NOMO-1 (cell line): ENCODE measurements around the gene C14orf180.

Experiments
- DNase-seq, 2 experiments: peaks; one replicate each; lab custom pipeline; 2025; ENCODE audit not compliant: unreplicated experiment in 2 of 2; lab: John Stamatoyannopoulos, UW

The C14orf180 gene

GRCh38 chr14:104591031-104591430 lies 11.5 kb downstream of the C14orf180 start:
- no peak for DNase-seq

- DNase-seq: no peak
These were observed 12.1 kb downstream of the C14orf180 start for GRCh38 chr14:104591506-104592291.

GRCh38 chr14:104592292-104592672 lies 12.7 kb downstream of the C14orf180 start:
- no peak for DNase-seq

DNA sequence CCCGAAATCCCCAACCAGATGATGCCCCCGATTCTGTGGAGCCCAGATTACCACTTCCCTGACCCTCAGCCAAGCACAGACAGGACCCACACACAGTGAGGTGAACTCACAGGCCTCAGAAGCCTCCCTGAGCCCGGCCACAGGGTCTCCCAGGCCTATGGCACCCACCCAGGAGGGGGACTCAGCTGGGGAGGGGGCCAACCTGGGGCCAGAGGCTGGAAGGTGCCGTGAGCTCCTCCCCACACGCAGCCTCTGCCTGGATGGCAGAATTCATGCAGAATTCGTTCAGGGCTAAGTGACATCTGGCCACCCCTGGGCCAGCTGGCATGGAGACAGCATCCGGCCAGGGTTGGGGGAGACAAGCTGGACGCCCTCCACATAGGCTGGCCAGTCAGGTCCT lies 13.2 kb downstream of the C14orf180 start:
- no peak for DNase-seq

DNA sequence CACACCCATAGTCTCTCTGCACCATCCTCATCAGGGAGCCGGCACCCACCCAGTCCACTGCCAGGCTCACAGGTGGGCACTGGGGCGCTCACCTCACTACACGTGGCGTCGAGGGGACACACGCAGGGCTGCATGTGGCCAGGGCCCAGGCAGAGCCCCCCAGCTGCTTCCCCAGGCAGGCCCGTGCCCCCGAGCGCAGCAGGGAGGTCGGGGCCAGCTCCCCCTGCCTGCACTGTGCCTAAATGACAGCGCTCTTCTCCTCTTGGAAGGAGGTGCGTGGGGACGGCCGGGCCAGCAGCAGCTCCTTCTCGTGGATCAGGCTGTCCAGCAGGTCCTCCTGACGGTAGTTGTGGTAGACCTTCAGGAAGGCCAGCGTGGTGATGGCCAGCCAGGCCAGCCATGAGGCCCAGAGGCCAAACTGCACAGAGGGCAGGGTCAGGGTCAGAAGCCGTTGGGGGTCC lies 13.7 kb downstream of the C14orf180 start:
- no peak for DNase-seq

- DNase-seq: no peak
These were observed 14.2 kb downstream of the C14orf180 start for GRCh38 chr14:104593710-104594136.

- DNase-seq: no peak
These were observed 14.9 kb downstream of the C14orf180 start for GRCh38 chr14:104594310-104595046.

DNA sequence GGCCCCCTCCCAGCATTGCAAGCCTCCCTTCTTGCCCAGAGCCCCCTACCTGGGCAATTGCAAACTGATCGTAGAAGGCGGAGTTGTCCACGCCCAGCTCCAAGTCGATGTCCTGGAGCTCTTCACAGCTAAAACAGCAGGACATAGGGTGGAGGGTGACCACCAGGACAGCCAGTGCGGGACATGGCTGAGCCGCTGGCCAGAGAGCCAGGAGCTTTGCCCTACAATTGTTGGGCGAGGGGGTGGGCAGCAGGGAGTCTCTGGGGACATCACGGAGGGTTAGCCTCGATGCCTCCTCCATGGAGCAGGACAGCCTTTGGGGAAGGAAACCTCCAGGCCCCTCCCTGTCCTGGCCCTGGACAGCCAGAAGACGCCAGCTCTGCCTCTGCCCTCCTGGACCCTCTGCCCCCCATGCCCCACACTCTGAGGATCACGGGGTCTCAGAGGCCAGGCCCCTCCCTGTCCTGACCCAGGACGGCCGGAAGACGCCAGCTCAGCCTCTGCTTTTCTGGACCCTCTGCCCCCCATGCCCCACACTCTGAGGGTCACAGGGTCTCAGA lies 15.6 kb downstream of the C14orf180 start:
- no peak for DNase-seq

DNA sequence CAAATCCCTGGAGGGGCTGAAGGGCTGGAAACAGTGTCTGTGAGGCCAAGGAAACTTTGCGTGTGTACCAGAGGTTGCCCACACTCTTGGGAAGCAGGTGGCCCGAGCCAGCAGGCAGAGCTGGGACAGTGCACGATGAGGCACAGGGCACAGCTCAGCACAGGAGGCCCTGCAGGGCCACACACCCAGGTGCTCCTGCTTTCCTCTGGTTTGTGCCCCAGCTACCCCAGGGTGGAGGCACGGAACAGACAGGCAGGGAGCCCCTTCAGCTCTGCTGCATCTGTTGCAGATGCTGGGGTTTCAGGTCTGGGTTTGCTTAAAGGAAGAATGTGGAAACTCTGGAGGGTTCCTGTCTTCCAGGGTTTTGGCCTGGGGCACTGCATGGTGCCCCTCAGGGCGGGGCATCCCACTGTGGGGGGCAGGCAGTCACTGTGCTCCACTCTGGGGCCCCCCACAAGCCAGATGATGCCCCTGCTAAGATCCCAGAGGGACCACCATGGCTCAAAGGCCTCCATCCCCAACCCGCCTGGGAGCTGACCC lies 16.4 kb downstream of the C14orf180 start:
- DNase-seq: no peak

DNA sequence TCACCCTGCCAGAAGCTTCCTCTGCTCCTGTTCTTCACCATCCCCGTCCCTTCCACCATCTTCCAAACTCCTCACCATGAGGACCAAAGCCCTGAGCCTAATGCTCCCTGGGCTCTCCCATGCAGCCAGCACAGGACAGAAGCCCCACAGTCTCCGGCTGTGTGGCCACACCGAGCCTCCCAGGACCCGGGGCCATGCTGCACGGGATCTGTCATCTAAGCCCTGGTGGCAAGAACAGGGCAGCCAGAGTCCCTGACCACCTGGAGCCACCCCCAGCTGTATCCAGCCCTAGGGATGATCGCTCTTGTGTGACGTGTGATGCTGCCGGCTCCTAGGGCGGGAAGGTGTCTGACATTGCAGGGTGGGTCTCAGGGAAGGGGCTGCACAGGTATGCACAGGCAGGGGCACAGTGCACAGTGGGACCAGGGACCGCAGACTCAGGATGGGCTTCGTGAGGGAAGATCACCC lies 16.9 kb downstream of the C14orf180 start:
- no peak for DNase-seq

- no peak for DNase-seq
These were observed 17.4 kb downstream of the C14orf180 start for GRCh38 chr14:104596927-104597351.

DNA sequence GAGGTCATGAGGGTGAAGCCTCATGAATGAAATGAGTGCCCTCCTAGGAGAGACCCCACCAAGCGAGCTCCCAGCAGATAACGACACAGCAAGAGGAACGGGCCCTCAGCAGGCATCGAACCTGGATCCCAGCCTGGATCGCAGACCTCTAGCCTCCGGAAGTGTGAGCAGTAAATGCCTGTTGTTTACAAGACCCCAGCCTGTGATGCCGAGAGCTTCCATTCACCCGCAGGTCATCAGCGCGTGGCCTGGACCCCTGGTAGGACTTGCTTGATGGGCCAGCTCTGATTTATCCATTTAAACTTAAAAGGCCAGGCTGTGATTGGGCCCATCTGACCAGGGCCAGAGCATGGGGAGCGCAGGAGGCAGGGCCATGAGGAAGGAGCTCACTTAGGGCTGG lies 18.0 kb downstream of the C14orf180 start:
- no peak for DNase-seq

GRCh38 chr14:104598039-104598909 lies 18.7 kb downstream of the C14orf180 start:
- DNase-seq: no peak

DNA sequence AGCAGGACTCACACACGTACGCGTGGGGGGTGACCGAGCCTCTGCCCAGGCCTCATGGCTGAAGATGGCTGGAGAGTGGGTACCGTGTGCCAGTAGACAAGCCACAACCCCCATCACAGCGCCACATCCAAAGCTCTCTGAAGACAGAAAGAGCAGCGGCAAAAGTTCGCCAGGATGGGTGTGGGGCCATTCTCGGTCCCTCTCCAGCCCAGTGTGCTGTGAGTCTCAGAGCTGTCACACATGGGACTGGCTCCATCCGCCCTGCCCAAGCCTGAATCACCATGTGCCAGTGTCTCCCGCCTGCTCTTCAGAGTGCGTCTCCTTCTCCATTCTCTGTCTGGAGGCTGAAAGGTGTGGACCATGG lies 19.3 kb downstream of the C14orf180 start:
- DNase-seq: no peak

- no peak for DNase-seq
These were observed 19.9 kb downstream of the C14orf180 start for GRCh38 chr14:104599446-104599845.

GRCh38 chr14:104600141-104600643 lies 20.6 kb downstream of the C14orf180 start:
- no peak for DNase-seq

- no peak for DNase-seq
These were observed 21.2 kb downstream of the C14orf180 start for GRCh38 chr14:104600805-104601204.

GRCh38 chr14:104601786-104602185 lies 22.2 kb downstream of the C14orf180 start:
- DNase-seq: no peak

DNA sequence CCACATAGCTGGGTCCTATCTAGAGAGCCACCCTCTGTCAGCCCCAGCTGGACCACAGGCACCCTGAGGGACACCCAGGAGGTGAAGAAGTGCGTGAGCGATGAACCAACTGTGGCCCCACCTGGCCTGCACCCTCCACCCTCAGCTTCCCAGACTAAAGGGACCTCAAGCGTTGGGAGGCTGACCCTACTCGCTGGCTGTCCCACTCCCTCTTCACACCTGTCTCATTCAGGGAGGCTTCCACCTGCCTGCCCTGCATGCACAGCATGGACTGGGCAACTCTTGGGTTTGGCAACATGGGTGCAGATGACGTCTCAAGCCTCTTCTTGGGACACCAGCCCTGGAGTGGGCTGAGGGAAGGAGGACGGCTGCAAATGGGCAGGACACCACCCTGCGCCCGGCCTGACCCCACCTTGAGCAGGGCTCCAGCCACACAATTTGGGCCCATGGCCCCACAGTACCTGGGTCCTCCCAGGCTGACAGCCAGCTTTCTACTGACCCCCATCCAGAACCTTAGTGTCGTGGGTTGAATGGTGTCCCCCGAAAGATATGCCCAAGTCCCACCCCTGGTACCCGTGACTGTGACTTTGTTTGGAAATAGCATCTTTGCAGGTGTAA lies 22.9 kb downstream of the C14orf180 start:
- no peak for DNase-seq

DNA sequence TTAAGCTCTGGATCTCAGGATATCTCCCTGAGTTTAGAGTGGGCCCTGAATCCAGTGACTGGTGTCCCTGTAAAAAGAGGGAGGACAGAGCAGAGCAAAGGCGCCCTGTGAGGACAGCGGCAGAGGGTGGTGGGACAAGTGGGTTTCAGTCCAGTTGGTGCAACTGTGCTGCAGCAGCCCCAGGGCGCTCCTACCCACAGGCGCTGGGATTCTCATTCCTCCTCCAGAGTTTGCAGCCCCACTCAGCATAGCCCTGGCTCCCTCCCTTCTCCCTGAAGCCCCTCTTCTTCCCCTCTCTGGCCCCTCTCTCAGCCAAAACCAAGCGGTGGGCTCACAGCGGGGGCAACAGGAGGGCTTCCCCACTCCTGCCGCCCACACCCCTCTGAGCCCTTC lies 23.4 kb downstream of the C14orf180 start:
- DNase-seq: no peak
